H1 (cell line): ENCODE results near the gene CCN6. TPM values are rescaled to one million over a fixed set of nuclear protein-coding genes. Genes with fewer than 3 reads are reported as not detected.

Experiments used
- CTCF ChIA-PET: fragments of 300-600 bp; sonication (Branson Sonifier 250); formaldehyde crosslinking; loops from one replicate; lab custom pipeline; 2021; ENCODE audit not compliant: partially characterized antibody; lab: Charles Lee
- POLR2A ChIA-PET: fragments of 300-600 bp; sonication (Branson Sonifier 250); formaldehyde crosslinking; loops from one replicate; lab custom pipeline; 2021; ENCODE audit warnings: inconsistent platforms; ENCODE audit not compliant: partially characterized antibody; lab: Charles Lee
- DNase-seq, 2 experiments: peaks; one replicate each; pipeline versions ENCODE4 v3.0.0 to v3.0.0-alpha.2; 2010 to 2022; ENCODE audit warnings: low spot score in 2 of 2, low read depth in 1 of 2, mixed read lengths in 1 of 2
- FAIRE-seq: peaks from 2 replicates; lab custom pipeline; 2011; peaks lifted over from hg19 to GRCh38; lab: Jason Lieb, UNC
- H2AFZ ChIP-seq: 2 replicates; pipeline ENCODE4 v1.8.1; 2012; ENCODE audit warnings: low read length, inconsistent platforms
- H2AK5ac ChIP-seq: 2 replicates; pipeline ENCODE4 v1.6.1; 2013; ENCODE audit warnings: low read depth, low read length
- H2BK120ac ChIP-seq: replicated peaks from 2 replicates; pipeline ENCODE3; 2013; ENCODE audit warnings: low read depth, low read length, inconsistent platforms
- H2BK12ac ChIP-seq: 2 replicates; pipeline ENCODE4 v1.6.1; 2013; ENCODE audit warnings: low read depth, low read length
- H2BK15ac ChIP-seq: 2 replicates; pipeline ENCODE4 v1.6.1; 2013; ENCODE audit warnings: low read length
- H2BK20ac ChIP-seq: 2 replicates; pipeline ENCODE4 v1.6.1; 2013; ENCODE audit warnings: low read length
- H2BK5ac ChIP-seq: 2 replicates; pipeline ENCODE4 v1.6.1; 2013; ENCODE audit warnings: low read depth, low read length
- H3K14ac ChIP-seq: 2 replicates; pipeline ENCODE4 v1.6.1; 2013; ENCODE audit warnings: inconsistent platforms; ENCODE audit not compliant: insufficient read length
- H3K18ac ChIP-seq: 2 replicates; pipeline ENCODE4 v1.6.1; 2013; ENCODE audit warnings: low read length; ENCODE audit errors: extremely low read depth
- H3K23ac ChIP-seq: 2 replicates; pipeline ENCODE4 v1.6.1; 2013; ENCODE audit warnings: inconsistent platforms; ENCODE audit not compliant: insufficient read length
- H3K23me2 ChIP-seq: 2 replicates; pipeline ENCODE4 v1.6.1; 2013; ENCODE audit warnings: low read depth, low read length
- H3K27ac ChIP-seq: 2 replicates; pipeline ENCODE4 v1.6.1; 2011; ENCODE audit warnings: low read depth, low read length, inconsistent platforms
- H3K27me3 ChIP-seq, 4 experiments: replicated peaks in 1 of 4; 1 replicate in 1 of 4; 2 replicates in 3 of 4; pipeline versions ENCODE4 v1.6.1 to v1.8.1; 2011 to 2013; ENCODE audit warnings: low read length in 3 of 4, mild to moderate bottlenecking in 3 of 4, inconsistent platforms in 2 of 4, mixed read lengths in 2 of 4, moderate library complexity in 1 of 4; ENCODE audit not compliant: control insufficient read depth in 3 of 4, insufficient read depth in 3 of 4; ENCODE audit errors: extremely low read depth in 1 of 4
- H3K36me3 ChIP-seq, 4 experiments: 2 replicates each; pipeline versions ENCODE4 v1.6.1 to v1.8.1; 2011 to 2013; ENCODE audit warnings: mild to moderate bottlenecking in 4 of 4, low read length in 3 of 4, moderate library complexity in 2 of 4, control low read depth in 1 of 4, inconsistent platforms in 1 of 4; ENCODE audit not compliant: insufficient read depth in 4 of 4, control insufficient read depth in 2 of 4
- H3K4ac ChIP-seq: replicated peaks from 2 replicates; pipeline ENCODE3; 2013; ENCODE audit warnings: low read length, low read depth, mixed read lengths, inconsistent platforms; ENCODE audit not compliant: insufficient read length
- H3K4me1 ChIP-seq, 4 experiments: replicated peaks in 1 of 4; 1 replicate in 1 of 4; 2 replicates in 3 of 4; pipeline versions ENCODE4 v1.6.1 to v1.8.1; 2011 to 2013; ENCODE audit warnings: low read length in 3 of 4, inconsistent platforms in 2 of 4, mixed read lengths in 1 of 4; ENCODE audit not compliant: insufficient read depth in 4 of 4, control insufficient read depth in 3 of 4
- H3K4me2 ChIP-seq, 2 experiments: 2 replicates each; pipeline versions ENCODE4 v1.6.1 to v1.8.1; 2011 to 2013; ENCODE audit warnings: low read depth in 2 of 2, low read length in 2 of 2, control low read depth in 1 of 2, inconsistent platforms in 1 of 2, mild to moderate bottlenecking in 1 of 2; ENCODE audit not compliant: insufficient read depth in 1 of 2
- H3K4me3 ChIP-seq, 4 experiments: fragments of 200-600, 300-600 bp in 1 of 4; sonication (generic), shearing (Covaris generic), sonication (Bioruptor Twin) in 1 of 4; 2 replicates each; pipeline versions ENCODE4 v1.5.1 to v1.8.1; 2011 to 2016; ENCODE audit warnings: low read length in 4 of 4, low read depth in 3 of 4, control low read depth in 2 of 4, inconsistent platforms in 2 of 4, mild to moderate bottlenecking in 2 of 4, mixed read lengths in 1 of 4, moderate library complexity in 1 of 4; ENCODE audit not compliant: insufficient read depth in 2 of 4; ENCODE audit errors: extremely low read depth in 1 of 4
- H3K56ac ChIP-seq: replicated peaks from 2 replicates; pipeline ENCODE3; 2013; ENCODE audit warnings: low read depth, mild to moderate bottlenecking, mixed read lengths, low read length, inconsistent platforms; ENCODE audit not compliant: insufficient read length
- H3K79me1 ChIP-seq: 2 replicates; pipeline ENCODE4 v1.6.1; 2013; ENCODE audit warnings: low read depth, low read length, control low read depth
- H3K79me2 ChIP-seq, 2 experiments: 2 replicates each; pipeline versions ENCODE4 v1.6.1 to v1.8.1; 2012 to 2013; ENCODE audit warnings: low read length in 2 of 2, mild to moderate bottlenecking in 2 of 2, inconsistent platforms in 1 of 2; ENCODE audit not compliant: insufficient read depth in 2 of 2, control insufficient read depth in 1 of 2
- H3K9ac ChIP-seq, 4 experiments: replicated peaks in 1 of 4; 1 replicate in 1 of 4; 2 replicates in 3 of 4; pipeline versions ENCODE4 v1.6.1 to v1.8.1; 2011 to 2013; ENCODE audit warnings: low read depth in 3 of 4, low read length in 3 of 4, control low read depth in 2 of 4, mild to moderate bottlenecking in 2 of 4, moderate library complexity in 2 of 4, inconsistent platforms in 1 of 4; ENCODE audit errors: extremely low read depth in 1 of 4
- H3K9me3 ChIP-seq, 2 experiments: 2 replicates each; pipeline versions ENCODE4 v1.6.1 to v1.8.1; 2012 to 2013; ENCODE audit warnings: mild to moderate bottlenecking in 2 of 2, moderate library complexity in 2 of 2, control low read depth in 1 of 2, inconsistent platforms in 1 of 2, low read depth in 1 of 2, low read length in 1 of 2, mixed read lengths in 1 of 2; ENCODE audit not compliant: insufficient read depth in 2 of 2
- H4K20me1 ChIP-seq, 2 experiments: replicated peaks in 1 of 2; 2 replicates each; pipeline versions ENCODE3 to v1.8.1; 2011 to 2013; ENCODE audit warnings: inconsistent platforms in 2 of 2, low read length in 2 of 2, mild to moderate bottlenecking in 1 of 2; ENCODE audit not compliant: insufficient read depth in 2 of 2, control insufficient read depth in 1 of 2
- H4K5ac ChIP-seq: 2 replicates; pipeline ENCODE4 v1.6.1; 2013; ENCODE audit warnings: low read length, low read depth, mixed read lengths, inconsistent platforms; ENCODE audit not compliant: insufficient read length
- H4K8ac ChIP-seq: 2 replicates; pipeline ENCODE4 v1.8.0; 2013; ENCODE audit warnings: mild to moderate bottlenecking, moderate library complexity, low read length, inconsistent platforms; ENCODE audit not compliant: insufficient read depth; ENCODE audit errors: extremely low read depth
- H4K91ac ChIP-seq: replicated peaks from 2 replicates; pipeline ENCODE3; 2013; ENCODE audit warnings: low read length, mixed read lengths, inconsistent platforms; ENCODE audit not compliant: insufficient read length
- BCL11A ChIP-seq, 2 experiments: IDR thresholded peaks; one replicate each; pipeline ENCODE4 v1.6.1; 2011; ENCODE audit warnings: low read depth in 2 of 2, low read length in 2 of 2, mild to moderate bottlenecking in 2 of 2
- CTBP2 ChIP-seq: IDR thresholded peaks from 2 replicates; pipeline ENCODE4 v1.7.0; 2011; ENCODE audit warnings: borderline replicate concordance, mild to moderate bottlenecking, moderate library complexity, mixed read lengths, low read length; ENCODE audit not compliant: insufficient read depth, insufficient read length
- CTCF ChIP-seq, 3 experiments: IDR thresholded peaks; 1 replicate in 2 of 3; 2 replicates in 1 of 3; pipeline versions ENCODE4 v1.5.1 to v1.6.1; 2011; ENCODE audit warnings: low read length in 3 of 3, mild to moderate bottlenecking in 3 of 3, inconsistent platforms in 2 of 3, low read depth in 1 of 3, moderate library complexity in 1 of 3; ENCODE audit not compliant: insufficient read depth in 1 of 3; ENCODE audit errors: control extremely low read depth in 1 of 3
- FOSL1 ChIP-seq: IDR thresholded peaks from 2 replicates; pipeline ENCODE4 v1.6.1; 2011; ENCODE audit warnings: mild to moderate bottlenecking, low read depth, low read length, moderate library complexity; ENCODE audit not compliant: insufficient read depth
- KDM1A ChIP-seq: fragments of 200-600, 300-600 bp; sonication (generic); IDR thresholded peaks from 2 replicates; pipeline ENCODE4 v1.7.1; 2016; ENCODE audit warnings: mild to moderate bottlenecking, low read length, borderline replicate concordance
- NRF1 ChIP-seq: IDR thresholded peaks from 2 replicates; pipeline ENCODE4 v1.6.1; 2011; ENCODE audit warnings: mild to moderate bottlenecking, low read depth, low read length, improper control_type of control experiment
- PHF8 ChIP-seq: fragments of 200-600 bp; sonication (generic); conservative IDR thresholded peaks from 2 replicates; pipeline ENCODE4 v1.7.1; 2012; ENCODE audit warnings: low read depth, mild to moderate bottlenecking, inconsistent platforms, low read length, moderate library complexity
- POLR2A ChIP-seq, 2 experiments: IDR thresholded peaks; 1 replicate in 1 of 2; 2 replicates in 1 of 2; pipeline ENCODE4 v1.6.1; 2011; ENCODE audit warnings: low read depth in 2 of 2, low read length in 2 of 2, mild to moderate bottlenecking in 2 of 2; ENCODE audit errors: control extremely low read depth in 1 of 2
- POU5F1 ChIP-seq: IDR thresholded peaks from 2 replicates; pipeline ENCODE4 v1.6.1; 2011; ENCODE audit warnings: low read depth, mild to moderate bottlenecking, low read length, moderate library complexity
- RAD21 ChIP-seq, 2 experiments: IDR thresholded peaks in 1 of 2; conservative IDR thresholded peaks in 1 of 2; 2 replicates each; pipeline ENCODE4 v1.6.1; 2011; ENCODE audit warnings: low read depth in 2 of 2, low read length in 2 of 2, improper control_type of control experiment in 1 of 2, inconsistent platforms in 1 of 2, mild to moderate bottlenecking in 1 of 2, moderate library complexity in 1 of 2
- SIRT6 ChIP-seq: IDR thresholded peaks from one replicate; pipeline ENCODE4 v1.7.1; 2012; ENCODE audit warnings: low read length, inconsistent platforms
- SIX5 ChIP-seq: IDR thresholded peaks from 2 replicates; pipeline ENCODE4 v1.6.1; 2011; ENCODE audit warnings: mild to moderate bottlenecking, low read depth, low read length
- SP4 ChIP-seq: IDR thresholded peaks from 2 replicates; pipeline ENCODE4 v1.6.1; 2012; ENCODE audit warnings: low read length, inconsistent platforms
- ZNF274 ChIP-seq: IDR thresholded peaks from 2 replicates; pipeline ENCODE4 v1.7.0; 2012; ENCODE audit warnings: low read length, borderline replicate concordance; ENCODE audit errors: extremely low read depth
- polyA plus RNA-seq, 7 experiments: library from polyadenylated mRNA; depleted of rRNA in 3 of 7; stranded (reverse) in 5 of 7; unstranded in 2 of 7; fragments of >200 nt in 5 of 7; fragments of 200-250 nt in 2 of 7; gene quantifications; 1 replicate in 5 of 7; 2 replicates in 1 of 7; 4 replicates in 1 of 7; pipeline versions ENCODE4 v1.2.1 to v1.2.3, GENCODE V29; 2011 to 2013; ENCODE audit warnings: missing spikeins in 2 of 7, mixed read lengths in 2 of 7
- total RNA-seq: library from RNA; stranded (reverse); fragmentation: NEBNext Ultra II Directional; extraction: Animal tissue kit (Norgen Biotek cat#: 25700); gene quantifications from 2 replicates; pipeline ENCODE4 v1.2.1, GENCODE V29; 2021

CCN6 gene
- total and polyA plus RNA-seq, 2 of the 8 experiments (the other 6 are each of a cell fraction or from before 2014, with no cell fraction given): not detected

- POLR2A ChIA-PET: no interaction called here
- TF ChIP-seq SP4 (no peak), POLR2A (IDR thresholded peaks at IDR 0.05; ENCODE audit: control extremely low read depth in 1 of 2, low read depth in 2 of 2, low read length in 2 of 2) (no peak), BCL11A (IDR thresholded peaks at IDR 0.05; ENCODE audit: low read depth in 2 of 2, low read length in 2 of 2) (no peak), PHF8 (no peak), CTCF (IDR thresholded peaks at IDR 0.05; ENCODE audit: control extremely low read depth in 1 of 3, insufficient read depth in 1 of 3, low read depth in 1 of 3, low read length in 3 of 3) (no peak), FOSL1 (no peak), RAD21 (IDR thresholded peaks at IDR 0.05 in 1 of 2, conservative IDR thresholded peaks at IDR 0.05 in 1 of 2; ENCODE audit: low read depth in 2 of 2, low read length in 2 of 2) (no peak), KDM1A (no peak), SIRT6 (no peak), SIX5 (no peak), CTBP2 (no peak), ZNF274 (no peak), NRF1 (no peak), POU5F1 (no peak)
These were observed 60.0 kb downstream of the CCN6 start for GRCh38 chr6:112113918-112114317.

More at GRCh38 chr6:112113918-112114317, 60.0 kb downstream of the CCN6 start:
- Histone ChIP-seq H3K9me3 (no peaks in the 10 kb centered on the region), H2BK15ac (no peak overlapping the region), H3K27ac (no peak overlapping the region), H3K9ac (no peak overlapping the region), H2BK12ac (no peak overlapping the region), H3K79me2 (no peaks in the 10 kb centered on the region), H2AFZ (no peak overlapping the region), H4K20me1 (no peaks in the 10 kb centered on the region), H3K4ac (no peak overlapping the region), H2BK20ac (no peak overlapping the region), H4K8ac (no peak overlapping the region), H3K56ac (no peak overlapping the region), H3K4me1 (no peaks in the 10 kb centered on the region), H3K36me3 (no peaks in the 10 kb centered on the region), H2AK5ac (no peak overlapping the region), H3K4me2 (no peak overlapping the region), H3K14ac (no peak overlapping the region), H3K23ac (no peak overlapping the region), H3K79me1 (no peaks in the 10 kb centered on the region), H3K18ac (no peak overlapping the region), H2BK5ac (no peak overlapping the region), H4K5ac (no peak overlapping the region), H3K4me3 (no peak overlapping the region), H4K91ac (no peak overlapping the region), H3K23me2 (no peaks in the 10 kb centered on the region), H2BK120ac (no peak overlapping the region), H3K27me3 (no peaks in the 10 kb centered on the region)
- CTCF ChIA-PET: no interaction called here
- FAIRE-seq (no peak), DNase-seq (no peak)
